ENCODE measurements around the gene AMBRA1. TPM values are rescaled to one million over a fixed set of nuclear protein-coding genes. Genes with fewer than 3 reads are reported as not detected.
A peak's percentile ranks its signal among the peaks of the same experiment; 100 is the strongest.

Gene AMBRA1
- total RNA-seq, 1 experiment from 2014 or later, result 15.8 TPM

DNA sequence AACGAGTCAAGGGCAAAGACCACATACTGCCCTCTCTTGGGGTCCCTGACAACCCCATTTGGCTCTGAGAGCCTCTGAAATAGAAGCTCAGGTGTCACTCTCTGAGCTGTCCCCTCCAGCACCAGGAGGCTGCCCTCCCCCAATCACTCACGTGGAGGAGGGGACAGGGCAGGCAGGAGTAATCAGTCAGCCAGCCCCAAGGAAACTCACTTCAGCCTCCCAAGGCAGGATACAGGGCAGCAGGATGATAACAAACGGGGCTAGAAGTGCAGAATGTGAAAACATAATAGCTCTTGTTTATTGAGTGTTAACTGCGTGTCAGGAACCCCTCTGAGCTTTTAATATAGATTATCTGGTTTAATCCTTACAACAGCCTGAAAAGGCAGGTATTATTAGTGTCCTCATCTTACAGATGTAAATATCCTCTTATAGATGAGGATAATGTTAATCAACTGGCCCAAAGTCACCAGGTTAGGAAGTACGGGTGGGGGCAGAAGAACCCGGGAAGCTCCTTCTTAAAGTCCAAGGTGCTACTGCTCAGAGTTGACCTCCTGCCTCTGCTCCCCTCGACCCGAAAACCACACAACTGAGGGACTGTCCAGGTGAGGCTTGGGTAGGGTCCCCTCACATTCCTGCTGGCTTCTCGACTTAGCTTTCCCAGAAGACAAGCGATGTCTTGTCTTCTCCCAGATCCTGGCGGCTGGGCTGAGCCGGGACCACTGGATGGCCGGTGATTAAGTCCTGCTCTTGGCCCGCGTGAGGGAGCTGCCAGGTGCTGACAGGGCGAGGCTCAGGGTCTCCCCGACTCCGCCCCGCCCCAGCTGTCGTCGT lies 205.0 kb downstream of the AMBRA1 start:
- Histone ChIP-seq H3K4me1 (ENCODE audit: insufficient read depth, low read length) (peaks cover 19% of the 10 kb centered on the region; the same call in 1 of the 2 replicates), H3K9me2 (replicated peaks; ENCODE audit: low read length) (no peaks in the 10 kb centered on the region), H3K9me3 (ENCODE audit: low read length) (no peaks in the 10 kb centered on the region), H3F3A (ENCODE audit: low read length, unreplicated experiment) (no peaks in the 10 kb centered on the region), H4K20me1 (ENCODE audit: low read length) (no peaks in the 10 kb centered on the region), H3K79me2 (ENCODE audit: low read length) (no peaks in the 10 kb centered on the region), H2AFZ (ENCODE audit: low read length) (peak overlapping the region; percentile 78), H3K9ac (ENCODE audit: low read length) (no peak overlapping the region), H3K4me2 (ENCODE audit: low read length) (peak overlapping the region; percentile 91), H3K27ac (ENCODE audit: low read length) (no peak overlapping the region), H3K27me3 (ENCODE audit: low read length) (peaks cover 29% of the 10 kb centered on the region), H3K36me3 (ENCODE audit: low read depth, low read length) (no peaks in the 10 kb centered on the region), H3K4me3 (ENCODE audit: low read length) (peak overlapping the region; percentile 69)
- intact Hi-C loops (cut with micrococcal nuclease), result loop anchor here (1.0 to 2.0 kb wide), 2 partner anchors 140 to 149 kb away; no protein-coding TSS in a partner anchor
- no peak for TF ChIP-seq EZH2 (IDR thresholded peaks at IDR 0.05; ENCODE audit: low read length, unreplicated experiment)
- TF ChIP-seq EZH2phosphoT487 (IDR thresholded peaks at IDR 0.05; ENCODE audit: borderline replicate concordance, low read length), result no peak
- TF ChIP-seq, protein P1, sequence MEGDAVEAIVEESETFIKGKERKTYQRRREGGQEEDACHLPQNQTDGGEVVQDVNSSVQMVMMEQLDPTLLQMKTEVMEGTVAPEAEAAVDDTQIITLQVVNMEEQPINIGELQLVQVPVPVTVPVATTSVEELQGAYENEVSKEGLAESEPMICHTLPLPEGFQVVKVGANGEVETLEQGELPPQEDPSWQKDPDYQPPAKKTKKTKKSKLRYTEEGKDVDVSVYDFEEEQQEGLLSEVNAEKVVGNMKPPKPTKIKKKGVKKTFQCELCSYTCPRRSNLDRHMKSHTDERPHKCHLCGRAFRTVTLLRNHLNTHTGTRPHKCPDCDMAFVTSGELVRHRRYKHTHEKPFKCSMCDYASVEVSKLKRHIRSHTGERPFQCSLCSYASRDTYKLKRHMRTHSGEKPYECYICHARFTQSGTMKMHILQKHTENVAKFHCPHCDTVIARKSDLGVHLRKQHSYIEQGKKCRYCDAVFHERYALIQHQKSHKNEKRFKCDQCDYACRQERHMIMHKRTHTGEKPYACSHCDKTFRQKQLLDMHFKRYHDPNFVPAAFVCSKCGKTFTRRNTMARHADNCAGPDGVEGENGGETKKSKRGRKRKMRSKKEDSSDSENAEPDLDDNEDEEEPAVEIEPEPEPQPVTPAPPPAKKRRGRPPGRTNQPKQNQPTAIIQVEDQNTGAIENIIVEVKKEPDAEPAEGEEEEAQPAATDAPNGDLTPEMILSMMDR (conservative IDR thresholded peaks at IDR 0.05; ENCODE audit: low read depth, low read length), result no peak
- BruUV-seq (replicated peaks), result no TSS peak
- ChIA-PET POLR2A (ENCODE audit: unreplicated experiment) (no interaction called here), CTCF (interaction anchor here (0.6 to 1.7 kb wide), 5 partner anchors 66 to 436 kb away, joined by 3 to 10 read pairs (median 3); no protein-coding TSS in a partner anchor)
- ATAC-seq, result peak; percentile 3
- DNase-seq, result no peak

DNA sequence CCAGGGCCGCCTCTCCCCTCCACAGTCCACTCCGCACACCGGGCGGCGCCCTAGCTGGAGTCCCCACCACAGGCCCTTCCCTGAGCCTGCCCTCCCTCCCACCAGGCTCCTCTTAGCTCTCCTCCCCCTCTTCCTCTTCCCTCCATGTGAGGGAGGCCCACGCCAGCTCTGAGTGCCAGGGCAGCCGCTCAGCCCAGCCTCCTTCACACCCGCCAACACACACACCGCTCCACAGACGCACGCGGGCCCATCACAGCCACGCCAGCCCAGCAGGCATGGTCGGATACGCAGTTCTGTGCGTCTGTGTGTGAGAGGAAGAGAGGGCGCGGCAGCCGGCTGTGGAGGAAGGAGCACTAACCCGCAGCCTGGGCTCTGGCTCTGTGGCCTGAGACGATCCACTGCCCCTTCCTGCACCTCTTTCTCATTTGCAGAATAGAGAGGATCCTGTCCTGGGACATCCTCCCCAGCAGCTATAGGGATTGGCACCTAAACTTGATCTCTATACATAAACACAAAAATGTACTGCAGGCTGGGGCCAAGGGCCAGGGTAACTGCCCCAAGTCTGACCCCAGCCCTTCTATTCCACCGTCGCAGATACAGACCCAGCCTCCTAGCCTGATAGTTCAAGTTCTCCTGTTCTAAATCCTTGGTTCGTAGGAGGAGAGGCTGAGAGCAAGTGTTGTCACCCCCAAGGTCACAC lies 205.8 kb downstream of the AMBRA1 start:
- TF ChIP-seq, protein P1 (conservative IDR thresholded peaks at IDR 0.05; ENCODE audit: low read depth, low read length), result no peak
- no peak for TF ChIP-seq EZH2 (IDR thresholded peaks at IDR 0.05; ENCODE audit: low read length, unreplicated experiment)
- TF ChIP-seq EZH2phosphoT487 (IDR thresholded peaks at IDR 0.05; ENCODE audit: borderline replicate concordance, low read length), result no peak
- H3K27me3 ChIP-seq (ENCODE audit: low read length), result peaks cover 29% of the 10 kb centered on the region
- no peak overlapping the region for H3K4me3 ChIP-seq (ENCODE audit: low read length)
- H4K20me1 ChIP-seq (ENCODE audit: low read length), result no peaks in the 10 kb centered on the region
- no peak overlapping the region for H3K27ac ChIP-seq (ENCODE audit: low read length)
- BruUV-seq (replicated peaks), result no TSS peak
- H3K36me3 ChIP-seq (ENCODE audit: low read depth, low read length), result no peaks in the 10 kb centered on the region
- H3K4me2 ChIP-seq (ENCODE audit: low read length), result no peak overlapping the region
- ATAC-seq (no peak), DNase-seq (no peak)
- no peaks in the 10 kb centered on the region for H3K79me2 ChIP-seq (ENCODE audit: low read length)
- POLR2A ChIA-PET (ENCODE audit: unreplicated experiment), result no interaction called here
- CTCF ChIA-PET, result interaction anchor here (0.6 to 1.7 kb wide), 4 partner anchors 45 to 207 kb away, joined by 3 to 10 read pairs (median 7); no protein-coding TSS in a partner anchor
- no peak overlapping the region for H3K9ac ChIP-seq (ENCODE audit: low read length)
- H3K4me1 ChIP-seq (ENCODE audit: insufficient read depth, low read length), result peaks cover 19% of the 10 kb centered on the region; the same call in 1 of the 2 replicates
- no peaks in the 10 kb centered on the region for H3K9me2 ChIP-seq (replicated peaks; ENCODE audit: low read length)
- no peaks in the 10 kb centered on the region for H3K9me3 ChIP-seq (ENCODE audit: low read length)
- intact Hi-C loops (cut with micrococcal nuclease), result loop anchor here (2.0 kb wide), 1 partner anchor 141 kb away; no protein-coding TSS in a partner anchor
- no peaks in the 10 kb centered on the region for H3F3A ChIP-seq (ENCODE audit: low read length, unreplicated experiment)
- H2AFZ ChIP-seq (ENCODE audit: low read length), result no peak overlapping the region
